ENCODE results near the gene BCKDHA. TPM values are rescaled to one million over a fixed set of nuclear protein-coding genes. Genes with fewer than 3 reads are reported as not detected.

Gene BCKDHA
- total and polyA plus RNA-seq, 9 of the 15 experiments (the other 6 are each of a cell fraction or from before 2014, with no cell fraction given) = 4.5 to 52.5 (median 14.1) TPM

GRCh38 chr19:41353466-41354342 lies 43.9 kb upstream of the BCKDHA start, which contains the start of gene TGFB1 (continued):
- TF ChIP-seq ZNF592 (IDR thresholded peaks at IDR 0.05) = peak; percentile 67; the same call in 1 of the 2 replicates
- peak; percentile 88 for TF ChIP-seq HNRNPK (IDR thresholded peaks at IDR 0.05; ENCODE audit: low read depth, low read length, poor library complexity, severe bottlenecking)
- TF ChIP-seq MAFG (tag; conservative IDR thresholded peaks at IDR 0.05) = no peak
- TF ChIP-seq ARNT (IDR thresholded peaks at IDR 0.05) = no peak
- no peak for TF ChIP-seq SPI1 (IDR thresholded peaks at IDR 0.05; ENCODE audit: borderline replicate concordance, low read depth, low read length)
- peak; percentile 64; the same call in 1 of the 2 replicates for TF ChIP-seq ILF3 (IDR thresholded peaks at IDR 0.05; ENCODE audit: borderline replicate concordance)
- no peak for TF ChIP-seq RFX1 (IDR thresholded peaks at IDR 0.05)
- no peak for TF ChIP-seq ZNF57 (CRISPR knock-in tag; IDR thresholded peaks at IDR 0.05)
- no peak for TF ChIP-seq PPARD (CRISPR knock-in tag; IDR thresholded peaks at IDR 0.05)
- no peak; the same call in 1 of the 2 replicates for TF ChIP-seq CREB1 (IDR thresholded peaks at IDR 0.05)
- TF ChIP-seq CREB1 (CRISPR knock-in tag; IDR thresholded peaks at IDR 0.05) = no peak; the same call in 1 of the 2 replicates
- TF ChIP-seq RBM34 (IDR thresholded peaks at IDR 0.05; ENCODE audit: borderline replicate concordance, insufficient read depth, low read length) = no peak
- TF ChIP-seq CBX3 (IDR thresholded peaks at IDR 0.05; ENCODE audit: borderline replicate concordance in 1 of 2, low read length in 2 of 2) = no peak
- TF ChIP-seq NCOA4 (IDR thresholded peaks at IDR 0.05; ENCODE audit: partially characterized antibody) = no peak
- no peak for TF ChIP-seq RFX7 (CRISPR knock-in tag; IDR thresholded peaks at IDR 0.05)
- TF ChIP-seq ZC3H11A (IDR thresholded peaks at IDR 0.05; ENCODE audit: low read depth, low read length) = no peak
- TF ChIP-seq DPF2 (IDR thresholded peaks at IDR 0.05) = no peak
- no peak for TF ChIP-seq KAT2B (IDR thresholded peaks at IDR 0.05; ENCODE audit: low read depth, low read length)
- TF ChIP-seq FOXA1 (IDR thresholded peaks at IDR 0.05; ENCODE audit: borderline replicate concordance) = no peak
- no peak for TF ChIP-seq RBM14 (IDR thresholded peaks at IDR 0.05; ENCODE audit: borderline replicate concordance, insufficient read depth, low read depth, low read length)
- TF ChIP-seq NUFIP1 (IDR thresholded peaks at IDR 0.05; ENCODE audit: partially characterized antibody) = no peak
- no peak for TF ChIP-seq ZNF316 (IDR thresholded peaks at IDR 0.05)
- peak; percentile 76 for TF ChIP-seq RBFOX2 (IDR thresholded peaks at IDR 0.05; ENCODE audit: low read depth, low read length)
- peak; percentile 94 for TF ChIP-seq ZBTB7A (IDR thresholded peaks at IDR 0.05; ENCODE audit: borderline replicate concordance, control insufficient read depth, low read depth, low read length)
- TF ChIP-seq ZNF77 (CRISPR knock-in tag; IDR thresholded peaks at IDR 0.05) = no peak
- no peak for TF ChIP-seq BRCA1 (IDR thresholded peaks at IDR 0.05)
- TF ChIP-seq BRCA1 (CRISPR knock-in tag; IDR thresholded peaks at IDR 0.05) = no peak
- no peak for TF ChIP-seq FOXP1 (CRISPR knock-in tag; IDR thresholded peaks at IDR 0.05)
- TF ChIP-seq ARID1B (IDR thresholded peaks at IDR 0.05) = no peak

Measured in K562 (cell line).